Measurements from ENCODE around the gene LRRTM4.

LRRTM4 gene

DNA sequence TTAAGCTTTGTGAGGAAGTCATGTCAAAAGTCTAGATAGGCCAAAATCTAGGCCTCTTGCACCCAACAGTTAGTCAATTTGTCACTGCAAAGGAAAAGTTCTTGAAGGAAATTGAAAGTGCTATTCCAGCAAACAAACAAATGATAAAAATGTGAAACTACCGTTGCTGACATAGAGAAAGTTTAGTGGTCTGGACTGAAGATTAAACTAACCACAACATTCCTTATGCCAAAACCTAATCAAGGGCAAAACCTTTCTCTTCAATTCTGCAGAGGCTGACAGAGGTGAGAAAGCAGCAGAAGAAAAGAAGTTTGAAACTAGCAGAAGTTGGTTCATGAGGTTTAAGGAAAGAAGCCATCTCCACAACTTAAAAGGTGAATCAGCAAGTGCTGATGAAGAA lies 44.0 kb upstream of the LRRTM4 start (continued):
- TF ChIP-seq, protein P1, sequence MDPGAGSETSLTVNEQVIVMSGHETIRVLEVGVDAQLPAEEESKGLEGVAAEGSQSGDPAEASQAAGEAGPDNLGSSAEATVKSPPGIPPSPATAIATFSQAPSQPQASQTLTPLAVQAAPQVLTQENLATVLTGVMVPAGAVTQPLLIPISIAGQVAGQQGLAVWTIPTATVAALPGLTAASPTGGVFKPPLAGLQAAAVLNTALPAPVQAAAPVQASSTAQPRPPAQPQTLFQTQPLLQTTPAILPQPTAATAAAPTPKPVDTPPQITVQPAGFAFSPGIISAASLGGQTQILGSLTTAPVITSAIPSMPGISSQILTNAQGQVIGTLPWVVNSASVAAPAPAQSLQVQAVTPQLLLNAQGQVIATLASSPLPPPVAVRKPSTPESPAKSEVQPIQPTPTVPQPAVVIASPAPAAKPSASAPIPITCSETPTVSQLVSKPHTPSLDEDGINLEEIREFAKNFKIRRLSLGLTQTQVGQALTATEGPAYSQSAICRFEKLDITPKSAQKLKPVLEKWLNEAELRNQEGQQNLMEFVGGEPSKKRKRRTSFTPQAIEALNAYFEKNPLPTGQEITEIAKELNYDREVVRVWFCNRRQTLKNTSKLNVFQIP (CRISPR knock-in tag; IDR thresholded peaks at IDR 0.05; ENCODE audit: borderline replicate concordance, low read depth): no peak
- TF ChIP-seq ESRRG (CRISPR knock-in tag; IDR thresholded peaks at IDR 0.05): no peak
- no peak for TF ChIP-seq OSR1 (CRISPR knock-in tag; IDR thresholded peaks at IDR 0.05)

DNA sequence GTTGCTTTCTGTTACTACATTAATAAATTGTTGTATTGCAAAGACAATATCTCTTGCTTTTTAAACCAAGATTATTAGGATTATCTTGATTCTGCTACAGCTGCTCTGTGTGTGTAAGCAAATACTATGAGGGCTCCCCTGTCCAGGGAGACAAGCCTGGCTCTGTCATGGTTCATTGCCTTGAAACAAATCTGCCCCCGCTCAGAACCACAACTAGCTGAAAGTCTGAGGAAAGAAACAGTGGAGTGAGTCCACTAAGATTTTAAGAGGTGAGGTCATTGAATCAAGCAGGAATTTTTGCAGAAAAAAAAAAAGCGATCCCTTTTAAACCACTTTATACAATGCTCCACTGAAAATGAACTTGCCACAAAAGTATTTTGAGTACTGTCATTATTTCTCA lies 30.8 kb upstream of the LRRTM4 start:
- ATAC-seq: no peak
- no peak for TF ChIP-seq GLIS3 (CRISPR knock-in tag; IDR thresholded peaks at IDR 0.05)
- TF ChIP-seq ZNF8 (CRISPR knock-in tag; IDR thresholded peaks at IDR 0.05): no peak
- TF ChIP-seq TCF4 (CRISPR knock-in tag; IDR thresholded peaks at IDR 0.05; ENCODE audit: borderline replicate concordance): no peak
- TF ChIP-seq OSR1 (CRISPR knock-in tag; IDR thresholded peaks at IDR 0.05): no peak
- no peak for TF ChIP-seq ZNF70 (CRISPR knock-in tag; IDR thresholded peaks at IDR 0.05)
- no peak for TF ChIP-seq ZFP30 (CRISPR knock-in tag; IDR thresholded peaks at IDR 0.05)
- TF ChIP-seq, protein P2, sequence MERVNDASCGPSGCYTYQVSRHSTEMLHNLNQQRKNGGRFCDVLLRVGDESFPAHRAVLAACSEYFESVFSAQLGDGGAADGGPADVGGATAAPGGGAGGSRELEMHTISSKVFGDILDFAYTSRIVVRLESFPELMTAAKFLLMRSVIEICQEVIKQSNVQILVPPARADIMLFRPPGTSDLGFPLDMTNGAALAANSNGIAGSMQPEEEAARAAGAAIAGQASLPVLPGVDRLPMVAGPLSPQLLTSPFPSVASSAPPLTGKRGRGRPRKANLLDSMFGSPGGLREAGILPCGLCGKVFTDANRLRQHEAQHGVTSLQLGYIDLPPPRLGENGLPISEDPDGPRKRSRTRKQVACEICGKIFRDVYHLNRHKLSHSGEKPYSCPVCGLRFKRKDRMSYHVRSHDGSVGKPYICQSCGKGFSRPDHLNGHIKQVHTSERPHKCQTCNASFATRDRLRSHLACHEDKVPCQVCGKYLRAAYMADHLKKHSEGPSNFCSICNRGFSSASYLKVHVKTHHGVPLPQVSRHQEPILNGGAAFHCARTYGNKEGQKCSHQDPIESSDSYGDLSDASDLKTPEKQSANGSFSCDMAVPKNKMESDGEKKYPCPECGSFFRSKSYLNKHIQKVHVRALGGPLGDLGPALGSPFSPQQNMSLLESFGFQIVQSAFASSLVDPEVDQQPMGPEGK (CRISPR knock-in tag; IDR thresholded peaks at IDR 0.05; ENCODE audit: borderline replicate concordance): no peak
- TF ChIP-seq PPARA (CRISPR knock-in tag; IDR thresholded peaks at IDR 0.05; ENCODE audit: borderline replicate concordance): no peak
- no peak for TF ChIP-seq ZNF565 (CRISPR knock-in tag; conservative IDR thresholded peaks at IDR 0.05; ENCODE audit: low read depth)
- TF ChIP-seq ISL1 (CRISPR knock-in tag; IDR thresholded peaks at IDR 0.05): no peak
- TF ChIP-seq RARB (CRISPR knock-in tag; IDR thresholded peaks at IDR 0.05): no peak
- no peak for TF ChIP-seq ESRRG (CRISPR knock-in tag; IDR thresholded peaks at IDR 0.05)
- TF ChIP-seq ZC3H10 (CRISPR knock-in tag; IDR thresholded peaks at IDR 0.05): no peak

DNA sequence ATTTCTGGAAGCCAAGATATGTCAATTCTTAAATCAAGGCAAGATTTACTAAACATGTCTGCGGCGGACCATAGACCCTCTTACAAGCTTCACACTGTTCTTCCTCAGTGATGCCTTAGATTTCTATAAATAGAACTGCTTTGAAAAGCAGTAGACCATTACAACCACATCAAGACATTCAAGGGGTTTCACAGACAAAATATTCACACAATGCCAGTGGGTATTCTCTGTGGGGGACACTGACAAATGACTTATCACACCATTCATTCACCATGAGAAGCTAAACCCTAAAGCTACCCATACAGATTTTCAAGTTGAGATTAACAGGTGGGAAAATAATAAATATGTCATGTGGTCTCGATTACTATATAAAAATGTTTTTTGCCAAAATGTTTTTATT lies 15.9 kb upstream of the LRRTM4 start:
- TF ChIP-seq SNAI2 (CRISPR knock-in tag; IDR thresholded peaks at IDR 0.05) (no peak), ZNF565 (CRISPR knock-in tag; conservative IDR thresholded peaks at IDR 0.05; ENCODE audit: low read depth) (no peak), ZFP30 (CRISPR knock-in tag; IDR thresholded peaks at IDR 0.05) (no peak), BACH2 (CRISPR knock-in tag; IDR thresholded peaks at IDR 0.05; ENCODE audit: borderline replicate concordance) (no peak), TOX (CRISPR knock-in tag; IDR thresholded peaks at IDR 0.05; ENCODE audit: borderline replicate concordance) (no peak), ESRRG (CRISPR knock-in tag; IDR thresholded peaks at IDR 0.05) (no peak)
- TF ChIP-seq, protein P1 (CRISPR knock-in tag; IDR thresholded peaks at IDR 0.05; ENCODE audit: borderline replicate concordance, low read depth): no peak
- no peak for ATAC-seq

DNA sequence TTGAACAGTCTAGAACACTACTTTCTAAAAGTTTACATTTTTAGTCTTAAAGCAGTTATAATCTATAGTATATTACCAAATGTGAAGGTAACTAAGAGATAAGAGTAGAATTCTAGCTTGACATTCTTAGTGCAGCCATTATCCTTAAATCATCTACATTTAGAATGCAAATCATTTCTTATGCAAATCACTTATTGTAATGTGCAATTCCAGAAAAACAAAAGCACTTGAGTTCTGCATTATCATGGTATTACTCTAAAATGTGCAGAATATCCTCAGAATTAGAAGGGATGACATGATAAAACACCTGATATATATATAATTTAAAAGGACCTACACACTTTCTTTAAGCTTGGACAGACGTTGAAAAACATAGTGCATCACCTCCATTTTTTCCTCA lies 712 bp upstream of the LRRTM4 start:
- no peak for TF ChIP-seq GLIS3 (CRISPR knock-in tag; IDR thresholded peaks at IDR 0.05)
- TF ChIP-seq, protein P3, sequence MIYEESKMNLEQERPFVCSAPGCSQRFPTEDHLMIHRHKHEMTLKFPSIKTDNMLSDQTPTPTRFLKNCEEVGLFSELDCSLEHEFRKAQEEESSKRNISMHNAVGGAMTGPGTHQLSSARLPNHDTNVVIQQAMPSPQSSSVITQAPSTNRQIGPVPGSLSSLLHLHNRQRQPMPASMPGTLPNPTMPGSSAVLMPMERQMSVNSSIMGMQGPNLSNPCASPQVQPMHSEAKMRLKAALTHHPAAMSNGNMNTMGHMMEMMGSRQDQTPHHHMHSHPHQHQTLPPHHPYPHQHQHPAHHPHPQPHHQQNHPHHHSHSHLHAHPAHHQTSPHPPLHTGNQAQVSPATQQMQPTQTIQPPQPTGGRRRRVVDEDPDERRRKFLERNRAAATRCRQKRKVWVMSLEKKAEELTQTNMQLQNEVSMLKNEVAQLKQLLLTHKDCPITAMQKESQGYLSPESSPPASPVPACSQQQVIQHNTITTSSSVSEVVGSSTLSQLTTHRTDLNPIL (CRISPR knock-in tag; IDR thresholded peaks at IDR 0.05; ENCODE audit: low read depth): no peak
- no peak for TF ChIP-seq PPARA (CRISPR knock-in tag; IDR thresholded peaks at IDR 0.05; ENCODE audit: borderline replicate concordance)
- no peak for TF ChIP-seq OSR1 (CRISPR knock-in tag; IDR thresholded peaks at IDR 0.05)
- no peak for TF ChIP-seq ZC3H10 (CRISPR knock-in tag; IDR thresholded peaks at IDR 0.05)

DNA sequence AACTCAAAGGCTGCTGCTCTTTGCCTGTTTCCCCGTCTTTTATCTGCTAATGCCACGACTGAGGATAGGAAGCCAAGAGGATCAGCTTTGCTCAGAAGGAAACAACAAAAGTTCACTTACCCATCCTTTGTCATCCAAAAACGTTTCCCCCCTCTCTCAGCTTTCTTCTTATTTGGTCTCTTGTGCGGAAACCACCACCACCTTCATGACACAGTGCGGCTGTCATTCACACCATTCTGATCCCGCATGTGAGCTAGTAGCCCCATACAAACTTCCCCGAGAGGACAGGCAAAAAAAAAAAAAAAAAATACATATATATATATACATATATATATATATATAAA lies 656 bp downstream of the LRRTM4 start:
- no peak for ATAC-seq
- TF ChIP-seq ZNF70 (CRISPR knock-in tag; IDR thresholded peaks at IDR 0.05): no peak
- no peak for TF ChIP-seq ZNF8 (CRISPR knock-in tag; IDR thresholded peaks at IDR 0.05)
- TF ChIP-seq SNAI2 (CRISPR knock-in tag; IDR thresholded peaks at IDR 0.05): no peak
- TF ChIP-seq TCF4 (CRISPR knock-in tag; IDR thresholded peaks at IDR 0.05; ENCODE audit: borderline replicate concordance): no peak
- TF ChIP-seq, protein P4, sequence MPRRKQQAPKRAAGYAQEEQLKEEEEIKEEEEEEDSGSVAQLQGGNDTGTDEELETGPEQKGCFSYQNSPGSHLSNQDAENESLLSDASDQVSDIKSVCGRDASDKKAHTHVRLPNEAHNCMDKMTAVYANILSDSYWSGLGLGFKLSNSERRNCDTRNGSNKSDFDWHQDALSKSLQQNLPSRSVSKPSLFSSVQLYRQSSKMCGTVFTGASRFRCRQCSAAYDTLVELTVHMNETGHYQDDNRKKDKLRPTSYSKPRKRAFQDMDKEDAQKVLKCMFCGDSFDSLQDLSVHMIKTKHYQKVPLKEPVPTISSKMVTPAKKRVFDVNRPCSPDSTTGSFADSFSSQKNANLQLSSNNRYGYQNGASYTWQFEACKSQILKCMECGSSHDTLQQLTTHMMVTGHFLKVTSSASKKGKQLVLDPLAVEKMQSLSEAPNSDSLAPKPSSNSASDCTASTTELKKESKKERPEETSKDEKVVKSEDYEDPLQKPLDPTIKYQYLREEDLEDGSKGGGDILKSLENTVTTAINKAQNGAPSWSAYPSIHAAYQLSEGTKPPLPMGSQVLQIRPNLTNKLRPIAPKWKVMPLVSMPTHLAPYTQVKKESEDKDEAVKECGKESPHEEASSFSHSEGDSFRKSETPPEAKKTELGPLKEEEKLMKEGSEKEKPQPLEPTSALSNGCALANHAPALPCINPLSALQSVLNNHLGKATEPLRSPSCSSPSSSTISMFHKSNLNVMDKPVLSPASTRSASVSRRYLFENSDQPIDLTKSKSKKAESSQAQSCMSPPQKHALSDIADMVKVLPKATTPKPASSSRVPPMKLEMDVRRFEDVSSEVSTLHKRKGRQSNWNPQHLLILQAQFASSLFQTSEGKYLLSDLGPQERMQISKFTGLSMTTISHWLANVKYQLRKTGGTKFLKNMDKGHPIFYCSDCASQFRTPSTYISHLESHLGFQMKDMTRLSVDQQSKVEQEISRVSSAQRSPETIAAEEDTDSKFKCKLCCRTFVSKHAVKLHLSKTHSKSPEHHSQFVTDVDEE (CRISPR knock-in tag; IDR thresholded peaks at IDR 0.05): no peak
- no peak for TF ChIP-seq ISL1 (CRISPR knock-in tag; IDR thresholded peaks at IDR 0.05)
- no peak for TF ChIP-seq GLIS3 (CRISPR knock-in tag; IDR thresholded peaks at IDR 0.05)
- TF ChIP-seq PPARA (CRISPR knock-in tag; IDR thresholded peaks at IDR 0.05; ENCODE audit: borderline replicate concordance): no peak
- TF ChIP-seq ARNTL (CRISPR knock-in tag; IDR thresholded peaks at IDR 0.05; ENCODE audit: borderline replicate concordance, low read depth): no peak
- TF ChIP-seq, protein P2 (CRISPR knock-in tag; IDR thresholded peaks at IDR 0.05; ENCODE audit: borderline replicate concordance): no peak
- TF ChIP-seq ZFP3 (CRISPR knock-in tag; IDR thresholded peaks at IDR 0.05): no peak
- no peak for TF ChIP-seq ZNF565 (CRISPR knock-in tag; conservative IDR thresholded peaks at IDR 0.05; ENCODE audit: low read depth)
- no peak for TF ChIP-seq CSDC2 (CRISPR knock-in tag; IDR thresholded peaks at IDR 0.05)
- TF ChIP-seq RARB (CRISPR knock-in tag; IDR thresholded peaks at IDR 0.05): no peak
- no peak for TF ChIP-seq ESRRG (CRISPR knock-in tag; IDR thresholded peaks at IDR 0.05)

More for the DNA sequence above, 712 bp upstream of the LRRTM4 start:
- ATAC-seq: no peak
